ENCODE results near the gene POLR2E.

- TF ChIP-seq EZH2 (IDR thresholded peaks at IDR 0.05; ENCODE audit: borderline replicate concordance, low read depth, low read length, poor library complexity, severe bottlenecking) (no peak), CTCF (conservative IDR thresholded peaks at IDR 0.05; ENCODE audit: low read depth, low read length) (no peak)
Observed at GRCh38 chr19:1037621-1038064, 57.5 kb downstream of the POLR2E start.

Measured in A673 (cell line).